ENCODE results near the gene GRPR. TPM values are rescaled to one million over a fixed set of nuclear protein-coding genes. Genes with fewer than 3 reads are reported as not detected.

Gene GRPR
- total and polyA plus RNA-seq, 10 of the 15 experiments (the other 5 are each of a cell fraction or from before 2014, with no cell fraction given) = 0.10 to 3.7 (median 0.21) TPM; not detected in 1

DNA sequence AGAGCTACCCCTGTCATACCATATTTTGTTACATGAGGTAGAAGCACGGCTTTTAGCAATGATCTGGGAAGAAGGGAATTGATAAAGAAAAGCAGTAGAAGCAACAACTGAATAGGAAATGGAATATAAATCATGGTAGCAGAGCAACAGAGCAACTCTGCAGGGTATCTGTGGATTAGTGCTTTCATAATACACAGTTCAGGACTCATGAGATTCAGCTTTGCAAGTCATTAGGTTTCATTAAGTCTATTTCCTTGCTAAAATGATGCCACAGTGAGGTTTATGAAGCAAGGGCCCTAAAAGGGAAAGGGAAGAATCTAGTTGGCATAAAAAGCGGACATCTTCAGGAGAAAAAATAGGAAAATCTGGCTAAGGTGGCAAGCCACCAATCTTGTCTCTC, 45.6 kb upstream of the GRPR start:
- CTCF ChIA-PET = no interaction called here
- 65% methylated on average over 2 of the region's 2 CpGs for WGBS (ENCODE audit: insufficient coverage, insufficient replicate concordance, low lambda C conversion rate, missing lambda C conversion rate)

DNA sequence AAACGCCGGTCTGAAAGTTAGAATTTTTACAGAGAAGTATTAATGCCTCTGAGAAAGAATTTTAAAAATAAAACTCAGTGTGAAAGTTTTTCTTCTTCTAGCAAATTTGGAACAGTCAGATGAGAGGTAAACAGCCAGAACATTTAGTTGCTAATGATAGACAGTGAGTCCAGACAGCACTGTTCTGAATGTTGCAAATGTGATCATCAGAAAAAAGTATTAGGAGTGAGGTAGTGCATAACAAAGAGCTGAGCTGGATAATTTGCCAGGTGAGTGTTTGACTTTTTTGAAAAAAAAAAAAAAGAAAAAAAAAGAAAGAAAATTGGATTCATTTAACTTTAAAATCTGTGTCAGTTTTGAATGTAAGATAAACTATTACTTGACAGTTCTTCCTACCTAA, 42.0 kb upstream of the GRPR start:
- FAIRE-seq (no peak), DNase-seq (ENCODE audit: low read depth, low spot score) (no peak), ATAC-seq (no peak)
- Histone ChIP-seq H3K79me2 (ENCODE audit: control insufficient read depth, insufficient read depth, low read length) (no peaks in the 10 kb centered on the region), H3K4me2 (ENCODE audit: control insufficient read depth, insufficient read depth) (no peak overlapping the region), H3K4me3 (no peak overlapping the region), H3K27me3 (replicated peaks in 1 of 2; ENCODE audit: control insufficient read depth in 2 of 2, insufficient read depth in 2 of 2, low read length in 1 of 2) (no peaks in the 10 kb centered on the region), H3K9ac (ENCODE audit: control insufficient read depth, insufficient read depth, low read length) (no peak overlapping the region), H4K20me1 (ENCODE audit: control insufficient read depth, insufficient read depth) (no peaks in the 10 kb centered on the region), H2AFZ (ENCODE audit: control insufficient read depth, low read depth, low read length) (no peak overlapping the region), H3K36me3 (ENCODE audit: control insufficient read depth in 2 of 2, insufficient read depth in 2 of 2, low read length in 1 of 2) (no peaks in the 10 kb centered on the region), H3K4me1 (ENCODE audit: control insufficient read depth, insufficient read depth, low read length) (no peaks in the 10 kb centered on the region), H3K9me3 (replicated peaks; ENCODE audit: control insufficient read depth, insufficient read depth, low read length) (no peaks in the 10 kb centered on the region), H3K27ac (ENCODE audit: control insufficient read depth, insufficient read depth) (no peak overlapping the region)
- in situ Hi-C loops (cut with MboI) (no loop called here), intact Hi-C loops (cut with micrococcal nuclease; ENCODE audit: unreplicated experiment) (no loop called here)
- SMC1A ChIA-PET (ENCODE audit: uncharacterized antibody, unreplicated experiment) = interaction anchor here (0.6 kb wide), 1 partner anchor 21 kb away, joined by 3 read pairs; no protein-coding TSS in a partner anchor
- POLR2A ChIA-PET = interaction anchor here (0.6 kb wide), 2 partner anchors 106 to 937 kb away, joined by 3 read pairs; no protein-coding TSS in a partner anchor
- CTCF ChIA-PET = no interaction called here
- RAD21 ChIA-PET (ENCODE audit: unreplicated experiment) = no interaction called here
- no TSS peak for BruUV-seq (replicated peaks)
- 98% methylated on average over 2 of the region's 2 CpGs for WGBS (ENCODE audit: insufficient coverage, insufficient replicate concordance, low lambda C conversion rate, missing lambda C conversion rate)
- TF ChIP-seq, protein P1, sequence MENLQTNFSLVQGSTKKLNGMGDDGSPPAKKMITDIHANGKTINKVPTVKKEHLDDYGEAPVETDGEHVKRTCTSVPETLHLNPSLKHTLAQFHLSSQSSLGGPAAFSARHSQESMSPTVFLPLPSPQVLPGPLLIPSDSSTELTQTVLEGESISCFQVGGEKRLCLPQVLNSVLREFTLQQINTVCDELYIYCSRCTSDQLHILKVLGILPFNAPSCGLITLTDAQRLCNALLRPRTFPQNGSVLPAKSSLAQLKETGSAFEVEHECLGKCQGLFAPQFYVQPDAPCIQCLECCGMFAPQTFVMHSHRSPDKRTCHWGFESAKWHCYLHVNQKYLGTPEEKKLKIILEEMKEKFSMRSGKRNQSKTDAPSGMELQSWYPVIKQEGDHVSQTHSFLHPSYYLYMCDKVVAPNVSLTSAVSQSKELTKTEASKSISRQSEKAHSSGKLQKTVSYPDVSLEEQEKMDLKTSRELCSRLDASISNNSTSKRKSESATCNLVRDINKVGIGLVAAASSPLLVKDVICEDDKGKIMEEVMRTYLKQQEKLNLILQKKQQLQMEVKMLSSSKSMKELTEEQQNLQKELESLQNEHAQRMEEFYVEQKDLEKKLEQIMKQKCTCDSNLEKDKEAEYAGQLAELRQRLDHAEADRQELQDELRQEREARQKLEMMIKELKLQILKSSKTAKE (IDR thresholded peaks at IDR 0.05; ENCODE audit: low read depth, poor library complexity, severe bottlenecking) = no peak
- TF ChIP-seq, protein P2, sequence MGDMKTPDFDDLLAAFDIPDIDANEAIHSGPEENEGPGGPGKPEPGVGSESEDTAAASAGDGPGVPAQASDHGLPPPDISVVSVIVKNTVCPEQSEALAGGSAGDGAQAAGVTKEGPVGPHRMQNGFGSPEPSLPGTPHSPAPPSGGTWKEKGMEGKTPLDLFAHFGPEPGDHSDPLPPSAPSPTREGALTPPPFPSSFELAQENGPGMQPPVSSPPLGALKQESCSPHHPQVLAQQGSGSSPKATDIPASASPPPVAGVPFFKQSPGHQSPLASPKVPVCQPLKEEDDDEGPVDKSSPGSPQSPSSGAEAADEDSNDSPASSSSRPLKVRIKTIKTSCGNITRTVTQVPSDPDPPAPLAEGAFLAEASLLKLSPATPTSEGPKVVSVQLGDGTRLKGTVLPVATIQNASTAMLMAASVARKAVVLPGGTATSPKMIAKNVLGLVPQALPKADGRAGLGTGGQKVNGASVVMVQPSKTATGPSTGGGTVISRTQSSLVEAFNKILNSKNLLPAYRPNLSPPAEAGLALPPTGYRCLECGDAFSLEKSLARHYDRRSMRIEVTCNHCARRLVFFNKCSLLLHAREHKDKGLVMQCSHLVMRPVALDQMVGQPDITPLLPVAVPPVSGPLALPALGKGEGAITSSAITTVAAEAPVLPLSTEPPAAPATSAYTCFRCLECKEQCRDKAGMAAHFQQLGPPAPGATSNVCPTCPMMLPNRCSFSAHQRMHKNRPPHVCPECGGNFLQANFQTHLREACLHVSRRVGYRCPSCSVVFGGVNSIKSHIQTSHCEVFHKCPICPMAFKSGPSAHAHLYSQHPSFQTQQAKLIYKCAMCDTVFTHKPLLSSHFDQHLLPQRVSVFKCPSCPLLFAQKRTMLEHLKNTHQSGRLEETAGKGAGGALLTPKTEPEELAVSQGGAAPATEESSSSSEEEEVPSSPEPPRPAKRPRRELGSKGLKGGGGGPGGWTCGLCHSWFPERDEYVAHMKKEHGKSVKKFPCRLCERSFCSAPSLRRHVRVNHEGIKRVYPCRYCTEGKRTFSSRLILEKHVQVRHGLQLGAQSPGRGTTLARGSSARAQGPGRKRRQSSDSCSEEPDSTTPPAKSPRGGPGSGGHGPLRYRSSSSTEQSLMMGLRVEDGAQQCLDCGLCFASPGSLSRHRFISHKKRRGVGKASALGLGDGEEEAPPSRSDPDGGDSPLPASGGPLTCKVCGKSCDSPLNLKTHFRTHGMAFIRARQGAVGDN (IDR thresholded peaks at IDR 0.05) = no peak
- no peak for TF ChIP-seq POU2F2 (IDR thresholded peaks at IDR 0.05; ENCODE audit: borderline replicate concordance, low read depth, low read length)

More for the DNA sequence above, 45.6 kb upstream of the GRPR start:
- POLR2A ChIA-PET = no interaction called here
- FAIRE-seq (no peak), ATAC-seq (no peak), DNase-seq (ENCODE audit: low read depth, low spot score) (no peak)
- SMC1A ChIA-PET (ENCODE audit: uncharacterized antibody, unreplicated experiment) = interaction anchor here (1.5 kb wide), 1 partner anchor 41 kb away, joined by 3 read pairs; no protein-coding TSS in a partner anchor
- Histone ChIP-seq H3K9ac (ENCODE audit: control insufficient read depth, insufficient read depth, low read length) (no peak overlapping the region), H3K27me3 (replicated peaks in 1 of 2; ENCODE audit: control insufficient read depth in 2 of 2, insufficient read depth in 2 of 2, low read length in 1 of 2) (no peaks in the 10 kb centered on the region), H3K79me2 (ENCODE audit: control insufficient read depth, insufficient read depth, low read length) (no peaks in the 10 kb centered on the region), H3K27ac (ENCODE audit: control insufficient read depth, insufficient read depth) (no peak overlapping the region), H2AFZ (ENCODE audit: control insufficient read depth, low read depth, low read length) (no peak overlapping the region), H3K36me3 (ENCODE audit: control insufficient read depth in 2 of 2, insufficient read depth in 2 of 2, low read length in 1 of 2) (no peaks in the 10 kb centered on the region), H3K4me1 (ENCODE audit: control insufficient read depth, insufficient read depth, low read length) (no peaks in the 10 kb centered on the region), H3K4me3 (no peak overlapping the region), H3K4me2 (ENCODE audit: control insufficient read depth, insufficient read depth) (no peak overlapping the region), H3K9me3 (replicated peaks; ENCODE audit: control insufficient read depth, insufficient read depth, low read length) (no peaks in the 10 kb centered on the region), H4K20me1 (ENCODE audit: control insufficient read depth, insufficient read depth) (no peaks in the 10 kb centered on the region)
- BruUV-seq (replicated peaks) = no TSS peak
- RAD21 ChIA-PET (ENCODE audit: unreplicated experiment) = no interaction called here
- TF ChIP-seq, protein P3, sequence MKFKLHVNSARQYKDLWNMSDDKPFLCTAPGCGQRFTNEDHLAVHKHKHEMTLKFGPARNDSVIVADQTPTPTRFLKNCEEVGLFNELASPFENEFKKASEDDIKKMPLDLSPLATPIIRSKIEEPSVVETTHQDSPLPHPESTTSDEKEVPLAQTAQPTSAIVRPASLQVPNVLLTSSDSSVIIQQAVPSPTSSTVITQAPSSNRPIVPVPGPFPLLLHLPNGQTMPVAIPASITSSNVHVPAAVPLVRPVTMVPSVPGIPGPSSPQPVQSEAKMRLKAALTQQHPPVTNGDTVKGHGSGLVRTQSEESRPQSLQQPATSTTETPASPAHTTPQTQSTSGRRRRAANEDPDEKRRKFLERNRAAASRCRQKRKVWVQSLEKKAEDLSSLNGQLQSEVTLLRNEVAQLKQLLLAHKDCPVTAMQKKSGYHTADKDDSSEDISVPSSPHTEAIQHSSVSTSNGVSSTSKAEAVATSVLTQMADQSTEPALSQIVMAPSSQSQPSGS (IDR thresholded peaks at IDR 0.05; ENCODE audit: low read length) = no peak
- intact Hi-C loops (cut with micrococcal nuclease; ENCODE audit: unreplicated experiment) (no loop called here), in situ Hi-C loops (cut with MboI) (no loop called here)
